Measurements from ENCODE around the gene FCHO1.

FCHO1 gene

DNA sequence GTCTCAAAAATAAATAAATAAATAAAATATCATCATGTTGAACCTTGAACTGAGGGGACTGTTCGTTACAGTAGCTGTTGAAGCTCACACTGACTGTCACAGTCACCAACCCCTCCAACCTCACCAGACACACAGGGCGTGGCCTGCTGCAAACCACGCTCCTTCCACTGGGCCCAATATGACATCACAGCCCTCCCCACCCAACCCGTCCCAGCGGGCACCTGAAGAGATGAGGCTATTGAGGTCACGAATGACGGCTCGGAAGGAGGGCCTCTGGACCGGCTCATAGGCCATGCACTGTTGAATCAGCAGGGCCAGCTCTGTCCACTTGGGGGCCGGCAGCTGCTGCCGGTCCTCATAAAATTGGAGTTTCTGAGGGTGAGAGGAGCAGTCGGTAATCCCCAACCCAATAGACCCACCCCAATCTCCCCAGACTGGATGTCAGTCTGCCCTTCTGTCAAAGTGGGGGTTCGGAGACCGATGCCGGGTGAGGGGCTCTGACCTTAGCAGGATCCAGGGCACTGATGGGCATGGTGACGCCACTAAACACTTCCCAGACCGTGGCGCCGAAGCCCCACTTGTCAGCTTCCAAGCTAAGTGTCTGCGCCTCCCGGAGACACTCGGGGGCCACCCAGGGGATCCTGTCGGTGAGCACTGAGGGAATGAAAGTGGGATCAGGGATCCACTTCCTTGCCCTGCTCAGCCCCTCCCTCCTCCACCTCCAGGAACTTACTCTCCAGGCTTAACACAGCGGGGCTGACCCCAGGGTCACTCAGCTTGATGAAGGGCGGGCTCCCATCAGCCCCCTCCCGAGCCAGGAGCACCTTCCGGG lies 83.3 kb downstream of the FCHO1 start:
- H3K4me3 Mint-ChIP-seq, result no peak overlapping the region
- peaks cover 2% of the 10 kb centered on the region for H3K9me3 Mint-ChIP-seq
- H3K36me3 Mint-ChIP-seq (ENCODE audit: low read depth), result peaks cover 91% of the 10 kb centered on the region
- H3K27me3 Mint-ChIP-seq, result no peaks in the 10 kb centered on the region
- H3K27ac Mint-ChIP-seq, result peak overlapping the region; percentile 52
- peaks cover 20% of the 10 kb centered on the region for H3K4me1 Mint-ChIP-seq (ENCODE audit: low read depth)
- DNase-seq, result no peak

GRCh38 chr19:17835182-17836006 lies 84.1 kb downstream of the FCHO1 start:
- H3K27ac Mint-ChIP-seq, result peak overlapping the region; percentile 65
- H3K27me3 Mint-ChIP-seq, result no peaks in the 10 kb centered on the region
- peaks cover 2% of the 10 kb centered on the region for H3K9me3 Mint-ChIP-seq
- DNase-seq, result no peak
- H3K36me3 Mint-ChIP-seq (ENCODE audit: low read depth), result peaks cover 91% of the 10 kb centered on the region
- H3K4me3 Mint-ChIP-seq, result no peak overlapping the region
- H3K4me1 Mint-ChIP-seq (ENCODE audit: low read depth), result peaks cover 24% of the 10 kb centered on the region

DNA sequence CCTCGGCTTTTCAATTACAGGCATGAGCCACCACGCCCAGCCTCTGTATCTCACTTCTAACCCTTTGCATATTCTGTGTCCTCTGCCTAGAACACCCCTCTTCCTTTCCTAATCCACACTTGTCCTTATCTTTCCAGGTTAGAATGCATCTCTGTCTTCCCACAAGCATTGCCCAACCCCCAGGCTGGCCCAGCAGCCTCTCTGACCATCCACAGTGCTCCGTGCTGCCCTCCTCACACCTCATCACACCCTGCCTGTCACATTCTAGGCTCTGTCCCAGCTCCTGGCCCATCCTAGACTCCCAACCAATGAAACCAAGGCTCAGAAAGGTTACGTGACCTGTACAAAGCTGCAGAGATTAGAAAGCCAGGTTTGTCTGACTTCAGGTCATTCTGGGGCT lies 85.3 kb downstream of the FCHO1 start:
- no peak overlapping the region for H3K4me3 Mint-ChIP-seq
- no peak for DNase-seq
- peaks cover 26% of the 10 kb centered on the region for H3K4me1 Mint-ChIP-seq (ENCODE audit: low read depth)
- H3K27ac Mint-ChIP-seq, result peak overlapping the region; percentile 65
- H3K9me3 Mint-ChIP-seq, result peaks cover 2% of the 10 kb centered on the region
- H3K27me3 Mint-ChIP-seq, result no peaks in the 10 kb centered on the region
- peaks cover 95% of the 10 kb centered on the region for H3K36me3 Mint-ChIP-seq (ENCODE audit: low read depth)

DNA sequence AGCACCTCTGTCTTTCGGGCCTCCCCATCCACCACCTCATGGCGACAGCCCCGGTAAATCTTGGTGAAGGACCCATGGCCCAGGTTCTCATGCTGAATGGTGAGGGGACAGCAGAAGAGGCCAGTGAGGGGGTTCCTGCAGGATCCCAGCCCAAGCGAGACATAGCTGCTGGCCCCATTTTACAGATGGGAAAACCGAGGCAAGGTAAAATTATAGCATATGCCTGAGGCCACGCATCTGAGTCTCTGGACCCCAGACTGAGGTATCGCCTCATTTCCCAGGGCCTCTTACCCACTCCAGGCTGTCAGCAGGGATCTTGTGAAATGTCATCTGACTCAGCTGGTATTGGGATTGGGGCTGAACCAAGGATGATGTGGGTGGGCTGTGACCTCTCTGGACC lies 86.7 kb downstream of the FCHO1 start:
- H3K4me1 Mint-ChIP-seq (ENCODE audit: low read depth), result peaks cover 26% of the 10 kb centered on the region
- H3K4me3 Mint-ChIP-seq, result no peak overlapping the region
- no peak for DNase-seq
- H3K27me3 Mint-ChIP-seq, result no peaks in the 10 kb centered on the region
- peak overlapping the region; percentile 76 for H3K27ac Mint-ChIP-seq
- H3K9me3 Mint-ChIP-seq, result no peaks in the 10 kb centered on the region
- H3K36me3 Mint-ChIP-seq (ENCODE audit: low read depth), result peaks cover 92% of the 10 kb centered on the region
